Activated B cell treated with CpG ODN at 0.5 μM for 24 hours (primary cell): ENCODE data around the gene STPG1. TPM values are rescaled to one million over a fixed set of nuclear protein-coding genes. Genes with fewer than 3 reads are reported as not detected.

Experiments used
- ATAC-seq: fragments of 200-7000 bp; cut with Tn5 transposase; one replicate; pipeline ENCODE4 v1.10.0; 2021; ENCODE audit warnings: low read depth, mild to moderate bottlenecking, moderate library complexity
- CTCF ChIA-PET: fragments of 350-600 bp; sonication (Branson Sonifier 250); formaldehyde crosslinking; loops from one replicate; lab custom pipeline; 2021; ENCODE audit warnings: antibody characterized with exemption; lab: Charles Lee
- POLR2A ChIA-PET: fragments of 350-600 bp; sonication (Branson Sonifier 250); formaldehyde crosslinking; loops from one replicate; lab custom pipeline; 2021; ENCODE audit warnings: antibody characterized with exemption; lab: Charles Lee
- DNase-seq: peaks from one replicate; pipeline ENCODE4 v3.0.0; 2022
- H3K27ac Mint-ChIP-seq: one replicate; pipeline ENCODE4 v1.8.0; 2020; ENCODE audit warnings: mixed read lengths
- H3K27me3 Mint-ChIP-seq: one replicate; pipeline ENCODE4 v1.8.0; 2021; ENCODE audit warnings: mixed read lengths
- H3K36me3 Mint-ChIP-seq: one replicate; pipeline ENCODE4 v1.8.0; 2021; ENCODE audit warnings: low read depth, mixed read lengths
- H3K4me1 Mint-ChIP-seq: one replicate; pipeline ENCODE4 v1.8.0; 2021; ENCODE audit warnings: mixed read lengths
- H3K4me3 Mint-ChIP-seq: one replicate; pipeline ENCODE4 v1.8.0; 2020; ENCODE audit warnings: mild to moderate bottlenecking, mixed read lengths
- H3K9me3 Mint-ChIP-seq: one replicate; pipeline ENCODE4 v1.8.0; 2020; ENCODE audit warnings: mixed read lengths
- CTCF ChIP-seq: fragments of 200-600 bp; IDR thresholded peaks from one replicate; pipeline ENCODE4 v1.8.0; 2022; ENCODE audit warnings: antibody characterized with exemption, mild to moderate bottlenecking
- intact Hi-C: fragments of 100-400 bp; cut with micrococcal nuclease; formaldehyde crosslinking; loops from one replicate; pipeline ENCODE4 v1.15.1; 2024
- total RNA-seq: library from RNA; stranded (reverse); gene quantifications from 2 replicates; pipeline ENCODE4 v1.2.3, GENCODE V29; 2022

Gene STPG1
- total RNA-seq, 1 donor from 2014 or later: 7.4 TPM

- H3K36me3 Mint-ChIP-seq: peaks cover 6% of the 10 kb centered on the region
- H3K27me3 Mint-ChIP-seq: no peaks in the 10 kb centered on the region
- peak overlapping the region; percentile 96 for H3K27ac Mint-ChIP-seq
- CTCF ChIA-PET: interaction anchor here (0.6 to 6.7 kb wide), 40 partner anchors 8 to 620 kb away, joined by 3 to 388 read pairs (median 5); partner anchors contain the start of genes GRHL3, IFNLR1, NIPAL3 and STPG1
- intact Hi-C loops: loop anchor here (1.0 to 10.0 kb wide), 9 partner anchors 23 to 437 kb away; partner anchors contain the start of genes IFNLR1, NIPAL3 and PNRC2
- H3K4me3 Mint-ChIP-seq: peak overlapping the region; percentile 82
- ATAC-seq (peak; percentile 77), DNase-seq (peak; percentile 56)
- POLR2A ChIA-PET: interaction anchor here (0.5 to 4.0 kb wide), 21 partner anchors 22 to 669 kb away, joined by 3 to 50 read pairs (median 5); partner anchors contain the start of genes IFNLR1, NIPAL3 and STPG1
- H3K4me1 Mint-ChIP-seq: peaks cover 43% of the 10 kb centered on the region
- no peak for TF ChIP-seq CTCF
- no peaks in the 10 kb centered on the region for H3K9me3 Mint-ChIP-seq
These were observed 21.5 kb downstream of the STPG1 start for GRCh38 chr1:24391882-24392603.

- H3K4me1 Mint-ChIP-seq: peaks cover 48% of the 10 kb centered on the region
- CTCF ChIA-PET: interaction anchor here (0.6 to 6.7 kb wide), 38 partner anchors 9 to 578 kb away, joined by 3 to 388 read pairs (median 5); partner anchors contain the start of genes GRHL3, IFNLR1, NIPAL3 and STPG1
- intact Hi-C loops: loop anchor here (1.0 to 10.0 kb wide), 6 partner anchors 69 to 436 kb away; partner anchors contain the start of genes IFNLR1 and PNRC2
- peak overlapping the region; percentile 96 for H3K27ac Mint-ChIP-seq
- peak; percentile 96 for TF ChIP-seq CTCF
- ATAC-seq (peak; percentile 75), DNase-seq (peak; percentile 55)
- POLR2A ChIA-PET: interaction anchor here (0.5 to 4.0 kb wide), 12 partner anchors 18 to 668 kb away, joined by 3 to 50 read pairs (median 8); no protein-coding TSS in a partner anchor
- H3K36me3 Mint-ChIP-seq: peaks cover 6% of the 10 kb centered on the region
- H3K9me3 Mint-ChIP-seq: no peaks in the 10 kb centered on the region
- peak overlapping the region; percentile 82 for H3K4me3 Mint-ChIP-seq
- no peaks in the 10 kb centered on the region for H3K27me3 Mint-ChIP-seq
These were observed 22.4 kb downstream of the STPG1 start for GRCh38 chr1:24390924-24391782.

GRCh38 chr1:24389231-24389678 lies 24.3 kb downstream of the STPG1 start:
- CTCF ChIA-PET: interaction anchor here (1.5 to 2.8 kb wide), 2 partner anchors 188 to 240 kb away, joined by 3 to 12 read pairs; no protein-coding TSS in a partner anchor

GRCh38 chr1:24388331-24388885 lies 25.2 kb downstream of the STPG1 start:
- ATAC-seq: no peak
- Mint-ChIP-seq H3K27ac (no peak overlapping the region), H3K27me3 (no peaks in the 10 kb centered on the region), H3K36me3 (peaks cover 3% of the 10 kb centered on the region), H3K9me3 (no peaks in the 10 kb centered on the region), H3K4me3 (no peak overlapping the region), H3K4me1 (peaks cover 61% of the 10 kb centered on the region)
- POLR2A ChIA-PET: no interaction called here
- CTCF ChIA-PET: interaction anchor here (1.4 to 2.8 kb wide), 3 partner anchors 187 to 239 kb away, joined by 3 to 12 read pairs (median 6); no protein-coding TSS in a partner anchor
- no peak for TF ChIP-seq CTCF
- intact Hi-C loops: no loop called here
- DNase-seq: no peak

More at GRCh38 chr1:24389231-24389678, 24.3 kb downstream of the STPG1 start:
- intact Hi-C loops: no loop called here
- ATAC-seq: no peak
- no peak overlapping the region for H3K4me3 Mint-ChIP-seq
- peaks cover 3% of the 10 kb centered on the region for H3K36me3 Mint-ChIP-seq
- H3K9me3 Mint-ChIP-seq: no peaks in the 10 kb centered on the region
- POLR2A ChIA-PET: no interaction called here
- peaks cover 62% of the 10 kb centered on the region for H3K4me1 Mint-ChIP-seq
- no peak overlapping the region for H3K27ac Mint-ChIP-seq
- DNase-seq: no peak
- TF ChIP-seq CTCF: no peak
- no peaks in the 10 kb centered on the region for H3K27me3 Mint-ChIP-seq
